Mucosa of rectum (tissue), 2 donors: ENCODE measurements around the gene SMYD2.

Experiments used
- H3K27ac ChIP-seq, 2 donors: one replicate each; pipeline ENCODE4 v1.7.0; 2013; ENCODE audit warnings: inconsistent platforms in 2 of 2, low read depth in 2 of 2, low read length in 2 of 2
- H3K27me3 ChIP-seq, 2 donors: one replicate each; pipeline ENCODE4 v1.7.0; 2013; ENCODE audit warnings: low read length in 2 of 2; ENCODE audit not compliant: control insufficient read depth in 2 of 2, insufficient read depth in 2 of 2
- H3K36me3 ChIP-seq, 2 donors: one replicate each; pipeline ENCODE4 v1.7.0; 2013; ENCODE audit warnings: low read length in 2 of 2; ENCODE audit not compliant: control insufficient read depth in 2 of 2, insufficient read depth in 2 of 2
- H3K4me1 ChIP-seq, 2 donors: one replicate each; pipeline ENCODE4 v1.7.0; 2013; ENCODE audit warnings: low read length in 2 of 2, mild to moderate bottlenecking in 1 of 2; ENCODE audit not compliant: control insufficient read depth in 2 of 2, insufficient read depth in 2 of 2
- H3K4me3 ChIP-seq, 2 donors: one replicate each; pipeline ENCODE4 v1.7.0; 2013; ENCODE audit warnings: low read length in 2 of 2
- H3K9ac ChIP-seq, 2 donors: one replicate each; pipeline ENCODE4 v1.7.0; 2013; ENCODE audit warnings: low read length in 2 of 2, low read depth in 1 of 2, mild to moderate bottlenecking in 1 of 2
- H3K9me3 ChIP-seq, 2 donors: one replicate each; pipeline ENCODE4 v1.7.0; 2013; ENCODE audit warnings: low read length in 2 of 2; ENCODE audit not compliant: control insufficient read depth in 2 of 2
- donor health status: healthy.
- donor health status: Normal muscosa, but diverticular disease.

Gene SMYD2

GRCh38 chr1:214281021-214281719, at the start of gene SMYD2:
Gene SMYD2 (plus strand): TSS chr1:214281159. CDS start chr1:214281255, 96 bp downstream.
- Histone ChIP-seq H3K9me3 (no peaks in the 10 kb centered on the region), H3K27me3 (no peaks in the 10 kb centered on the region), H3K4me3 (peak within 1 kb of the TSS; percentile 81 to 89), H3K27ac (peak within 1 kb of the TSS; percentile 91 to 92), H3K4me1 (peaks cover 10 to 11% of the 10 kb centered on the region in 2 donors), H3K9ac (peak within 1 kb of the TSS; percentile 89 to 90), H3K36me3 (no peaks in the 10 kb centered on the region)

GRCh38 chr1:214233856-214234634, 46.9 kb upstream of the SMYD2 start:
- no peaks in the 10 kb centered on the region for H3K27me3 ChIP-seq
- no peaks in the 10 kb centered on the region for H3K4me1 ChIP-seq
- H3K4me3 ChIP-seq, result no peak overlapping the region
- H3K27ac ChIP-seq, result no peak overlapping the region
- no peaks in the 10 kb centered on the region for H3K9me3 ChIP-seq
- H3K36me3 ChIP-seq, result no peaks in the 10 kb centered on the region
- H3K9ac ChIP-seq, result no peak overlapping the region

- Histone ChIP-seq H3K9ac (no peak overlapping the region), H3K27ac (no peak overlapping the region), H3K36me3 (no peaks in the 10 kb centered on the region), H3K27me3 (no peaks in the 10 kb centered on the region), H3K4me1 (no peaks in the 10 kb centered on the region), H3K4me3 (no peak overlapping the region), H3K9me3 (no peaks in the 10 kb centered on the region)
These were observed 46.3 kb upstream of the SMYD2 start for GRCh38 chr1:214234635-214235025.

- Histone ChIP-seq H3K9ac (no peak overlapping the region), H3K9me3 (no peaks in the 10 kb centered on the region), H3K4me1 (no peaks in the 10 kb centered on the region), H3K36me3 (no peaks in the 10 kb centered on the region), H3K27me3 (no peaks in the 10 kb centered on the region), H3K27ac (no peak overlapping the region), H3K4me3 (no peak overlapping the region)
These were observed 44.5 kb upstream of the SMYD2 start for GRCh38 chr1:214236477-214236876.

GRCh38 chr1:214241060-214241459, 39.9 kb upstream of the SMYD2 start:
- no peaks in the 10 kb centered on the region for H3K27me3 ChIP-seq
- H3K9me3 ChIP-seq, result no peaks in the 10 kb centered on the region
- H3K27ac ChIP-seq, result no peak overlapping the region
- no peaks in the 10 kb centered on the region for H3K36me3 ChIP-seq
- H3K9ac ChIP-seq, result no peak overlapping the region
- H3K4me3 ChIP-seq, result no peak overlapping the region
- no peaks in the 10 kb centered on the region for H3K4me1 ChIP-seq

- Histone ChIP-seq H3K27me3 (no peaks in the 10 kb centered on the region), H3K36me3 (no peaks in the 10 kb centered on the region), H3K9ac (no peak overlapping the region), H3K4me1 (no peaks in the 10 kb centered on the region), H3K4me3 (no peak overlapping the region), H3K27ac (no peak overlapping the region), H3K9me3 (no peaks in the 10 kb centered on the region)
These were observed 36.7 kb upstream of the SMYD2 start for GRCh38 chr1:214244252-214244651.

GRCh38 chr1:214244841-214245240, 36.1 kb upstream of the SMYD2 start:
- Histone ChIP-seq H3K4me3 (no peak overlapping the region), H3K27me3 (no peaks in the 10 kb centered on the region), H3K27ac (no peak overlapping the region), H3K36me3 (no peaks in the 10 kb centered on the region), H3K9ac (no peak overlapping the region), H3K9me3 (no peaks in the 10 kb centered on the region), H3K4me1 (no peaks in the 10 kb centered on the region)

GRCh38 chr1:214247501-214248041, 33.4 kb upstream of the SMYD2 start:
- Histone ChIP-seq H3K4me3 (no peak overlapping the region), H3K36me3 (no peaks in the 10 kb centered on the region), H3K9me3 (no peaks in the 10 kb centered on the region), H3K4me1 (no peaks in the 10 kb centered on the region), H3K27ac (no peak overlapping the region), H3K9ac (no peak overlapping the region), H3K27me3 (no peaks in the 10 kb centered on the region)

GRCh38 chr1:214248311-214249085, 32.5 kb upstream of the SMYD2 start:
- Histone ChIP-seq H3K4me1 (no peaks in the 10 kb centered on the region), H3K27ac (no peak overlapping the region), H3K36me3 (no peaks in the 10 kb centered on the region), H3K4me3 (no peak overlapping the region), H3K27me3 (no peaks in the 10 kb centered on the region), H3K9me3 (no peaks in the 10 kb centered on the region), H3K9ac (no peak overlapping the region)

GRCh38 chr1:214249651-214250050, 31.3 kb upstream of the SMYD2 start:
- Histone ChIP-seq H3K27me3 (no peaks in the 10 kb centered on the region), H3K4me1 (no peaks in the 10 kb centered on the region), H3K4me3 (no peak overlapping the region), H3K27ac (no peak overlapping the region), H3K9me3 (no peaks in the 10 kb centered on the region), H3K36me3 (no peaks in the 10 kb centered on the region), H3K9ac (no peak overlapping the region)
